Activated T-cell treated with anti-CD3 and anti-CD28 coated beads, Interleukin-2, amount 50 U/mL, for 24 hours (primary cell): Measurements from ENCODE around the gene LILRB1.
"Not testable (repeated sequence)": the region's sequence is repeated elsewhere in the genome, so short reads cannot be mapped to it uniquely, and the experiment has no call there.

ENCODE experiments used
- DNase-seq: peaks from one replicate; pipeline ENCODE4 v3.0.0-alpha.2; 2020
- H3K27ac Mint-ChIP-seq: 2 replicates; pipeline ENCODE4 v1.8.0; 2020; ENCODE audit warnings: mild to moderate bottlenecking, mixed read lengths
- H3K27me3 Mint-ChIP-seq: 2 replicates; pipeline ENCODE4 v1.8.0; 2020; ENCODE audit warnings: mixed read lengths
- H3K36me3 Mint-ChIP-seq: 2 replicates; pipeline ENCODE4 v1.8.0; 2020; ENCODE audit warnings: low read depth, mixed read lengths
- H3K4me1 Mint-ChIP-seq: 2 replicates; pipeline ENCODE4 v1.8.0; 2020; ENCODE audit warnings: low read depth, mixed read lengths
- H3K4me3 Mint-ChIP-seq: 2 replicates; pipeline ENCODE4 v1.8.0; 2020; ENCODE audit warnings: mild to moderate bottlenecking, moderate library complexity, mixed read lengths
- H3K9me3 Mint-ChIP-seq: 2 replicates; pipeline ENCODE4 v1.8.0; 2020; ENCODE audit warnings: mixed read lengths

The LILRB1 gene

GRCh38 chr19:54630262-54630661 lies at the start of gene LILRB1:
Gene LILRB1, plus strand, starts transcription at chr19:54630484. Its CDS starts 590 bp downstream, at chr19:54631074.
- not testable (repeated sequence) for H3K27ac Mint-ChIP-seq, H3K9me3 Mint-ChIP-seq, H3K4me1 Mint-ChIP-seq, H3K4me3 Mint-ChIP-seq, H3K36me3 Mint-ChIP-seq, DNase-seq
- peaks cover 75% of the 10 kb centered on the region for H3K27me3 Mint-ChIP-seq

DNA sequence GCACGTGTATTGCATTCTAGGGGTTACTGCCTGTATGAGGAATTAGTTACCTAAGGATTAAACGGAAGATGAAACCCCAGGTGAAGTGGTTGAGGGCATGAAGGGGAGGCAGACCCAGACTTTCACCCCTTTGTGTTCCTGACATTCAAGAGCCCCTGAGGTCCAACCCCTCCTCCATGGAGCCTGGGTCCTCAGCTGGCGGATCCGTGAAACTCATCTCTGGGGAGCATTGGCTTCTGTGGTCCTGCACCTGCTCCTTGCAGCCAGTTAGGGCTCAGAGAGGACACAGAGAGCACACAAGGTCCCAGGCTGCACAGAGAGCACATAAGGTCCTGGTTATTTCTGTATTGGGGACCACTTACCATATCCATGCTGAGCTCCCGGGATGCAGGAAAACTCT lies 43.9 kb upstream of the LILRB1 start:
- Mint-ChIP-seq H3K4me1 (no peaks in the 10 kb centered on the region), H3K27me3 (peaks cover 55% of the 10 kb centered on the region), H3K36me3 (no peaks in the 10 kb centered on the region), H3K27ac (no peak overlapping the region), H3K4me3 (no peak overlapping the region), H3K9me3 (peaks cover 15% of the 10 kb centered on the region)
- DNase-seq, result no peak

DNA sequence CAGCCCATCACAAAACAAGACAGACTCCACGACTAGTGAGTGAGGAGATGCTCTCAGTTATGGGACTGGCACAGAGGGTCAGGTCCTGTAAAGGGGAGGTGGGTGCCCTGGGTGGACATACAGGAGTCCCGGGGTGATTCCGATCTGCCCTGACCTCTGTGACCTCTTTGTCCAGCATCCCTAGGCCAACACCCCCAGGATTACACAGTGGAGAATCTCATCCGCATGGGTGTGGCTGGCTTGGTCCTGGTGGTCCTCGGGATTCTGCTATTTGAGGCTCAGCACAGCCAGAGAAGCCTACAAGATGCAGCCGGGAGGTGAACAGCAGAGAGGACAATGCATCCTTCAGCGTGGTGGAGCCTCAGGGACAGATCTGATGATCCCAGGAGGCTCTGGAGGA lies 43.3 kb upstream of the LILRB1 start:
- Mint-ChIP-seq H3K36me3 (no peaks in the 10 kb centered on the region), H3K4me3 (no peak overlapping the region), H3K27me3 (peaks cover 58% of the 10 kb centered on the region), H3K4me1 (no peaks in the 10 kb centered on the region), H3K9me3 (peaks cover 15% of the 10 kb centered on the region), H3K27ac (no peak overlapping the region)
- DNase-seq, result no peak

GRCh38 chr19:54593445-54593844 lies 36.8 kb upstream of the LILRB1 start, which contains the start of gene LILRA1:
Gene LILRA1, plus strand, starts transcription at chr19:54593632. Its CDS starts 613 bp downstream, at chr19:54594245.
- H3K27ac Mint-ChIP-seq, H3K4me3 Mint-ChIP-seq: not testable (repeated sequence)

GRCh38 chr19:54593931-54594626 lies 36.2 kb upstream of the LILRB1 start:
- not testable (repeated sequence) for DNase-seq, H3K4me1 Mint-ChIP-seq, H3K36me3 Mint-ChIP-seq, H3K4me3 Mint-ChIP-seq, H3K27ac Mint-ChIP-seq, H3K9me3 Mint-ChIP-seq
- H3K27me3 Mint-ChIP-seq, result peaks cover 44% of the 10 kb centered on the region

More at GRCh38 chr19:54593445-54593844, 36.8 kb upstream of the LILRB1 start, which contains the start of gene LILRA1:
- H3K9me3 Mint-ChIP-seq, H3K4me1 Mint-ChIP-seq, H3K36me3 Mint-ChIP-seq, DNase-seq: not testable (repeated sequence)
- H3K27me3 Mint-ChIP-seq, result peaks cover 44% of the 10 kb centered on the region

DNA sequence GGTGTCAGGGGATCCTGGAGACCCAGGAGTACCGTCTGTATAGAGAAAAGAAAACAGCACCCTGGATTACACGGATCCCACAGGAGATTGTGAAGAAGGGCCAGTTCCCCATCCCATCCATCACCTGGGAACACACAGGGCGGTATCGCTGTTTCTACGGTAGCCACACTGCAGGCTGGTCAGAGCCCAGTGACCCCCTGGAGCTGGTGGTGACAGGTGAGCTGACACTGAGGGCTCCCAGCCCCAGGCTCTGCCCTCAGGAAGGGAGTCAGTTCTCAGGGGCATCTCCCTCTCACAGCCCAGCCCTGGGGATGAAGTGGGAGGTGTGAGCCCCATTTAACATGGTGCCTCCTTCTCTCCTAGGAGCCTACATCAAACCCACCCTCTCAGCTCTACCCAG lies 35.5 kb upstream of the LILRB1 start:
- Mint-ChIP-seq H3K27me3 (peaks cover 44% of the 10 kb centered on the region), H3K27ac (no peak overlapping the region), H3K9me3 (peaks cover 3% of the 10 kb centered on the region), H3K36me3 (no peaks in the 10 kb centered on the region), H3K4me3 (no peak overlapping the region), H3K4me1 (no peaks in the 10 kb centered on the region)
- no peak for DNase-seq

DNA sequence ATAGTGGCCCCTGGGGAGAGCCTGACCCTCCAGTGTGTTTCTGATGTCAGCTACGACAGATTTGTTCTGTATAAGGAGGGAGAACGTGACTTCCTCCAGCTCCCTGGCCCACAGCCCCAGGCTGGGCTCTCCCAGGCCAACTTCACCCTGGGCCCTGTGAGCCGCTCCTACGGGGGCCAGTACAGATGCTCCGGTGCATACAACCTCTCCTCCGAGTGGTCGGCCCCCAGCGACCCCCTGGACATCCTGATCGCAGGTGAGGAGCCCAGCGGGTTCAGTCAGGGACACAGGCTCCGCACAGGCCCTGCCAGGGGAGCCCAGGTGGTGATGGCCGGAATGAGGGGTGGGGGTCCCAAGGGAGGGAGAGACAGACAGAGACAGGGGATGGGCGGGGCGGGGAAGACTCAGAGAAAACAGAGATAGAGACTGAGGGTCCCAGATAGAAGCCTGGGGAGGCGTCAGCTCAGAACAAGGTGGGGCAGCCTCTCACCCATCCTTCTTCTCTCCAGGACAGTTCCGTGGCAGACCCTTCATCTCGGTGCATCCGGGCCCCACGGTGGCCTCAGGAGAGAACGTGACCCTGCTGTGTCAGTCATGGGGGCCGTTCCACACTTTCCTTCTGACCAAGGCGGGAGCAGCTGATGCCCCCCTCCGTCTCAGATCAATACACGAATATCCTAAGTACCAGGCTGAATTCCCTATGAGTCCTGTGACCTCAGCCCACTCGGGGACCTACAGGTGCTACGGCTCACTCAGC lies 34.4 kb upstream of the LILRB1 start:
- H3K27me3 Mint-ChIP-seq, result peaks cover 44% of the 10 kb centered on the region
- DNase-seq, H3K4me1 Mint-ChIP-seq, H3K4me3 Mint-ChIP-seq, H3K27ac Mint-ChIP-seq, H3K36me3 Mint-ChIP-seq, H3K9me3 Mint-ChIP-seq: not testable (repeated sequence)

- H3K9me3 Mint-ChIP-seq, result no peaks in the 10 kb centered on the region
- peaks cover 25% of the 10 kb centered on the region for H3K27me3 Mint-ChIP-seq
- no peak overlapping the region for H3K4me3 Mint-ChIP-seq
- H3K4me1 Mint-ChIP-seq, result no peaks in the 10 kb centered on the region
- H3K36me3 Mint-ChIP-seq, result no peaks in the 10 kb centered on the region
- no peak overlapping the region for H3K27ac Mint-ChIP-seq
- DNase-seq, result no peak
Observed at GRCh38 chr19:54600212-54600611, 30.1 kb upstream of the LILRB1 start.

DNA sequence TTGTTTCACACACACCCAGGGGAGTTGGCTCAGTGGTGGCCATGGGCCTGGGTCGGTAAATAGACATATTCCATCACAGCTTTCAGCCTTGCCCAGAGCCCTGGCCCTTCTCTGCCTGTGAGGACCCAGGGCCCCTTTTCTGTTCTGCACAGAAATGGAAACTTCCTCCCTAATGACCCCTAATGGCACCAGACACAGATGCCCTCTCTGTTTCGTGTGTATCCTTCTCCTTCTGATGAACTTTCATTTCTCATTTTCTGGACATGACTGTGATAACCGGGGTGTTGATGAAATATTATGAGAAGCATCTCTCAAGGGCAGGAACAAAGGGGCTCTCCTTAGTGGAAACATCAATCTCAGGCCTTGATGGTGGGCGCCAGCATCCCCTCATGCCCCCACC lies 24.1 kb upstream of the LILRB1 start:
- Mint-ChIP-seq H3K27me3 (peaks cover 41% of the 10 kb centered on the region), H3K36me3 (no peaks in the 10 kb centered on the region), H3K4me3 (no peak overlapping the region), H3K9me3 (no peaks in the 10 kb centered on the region), H3K27ac (no peak overlapping the region), H3K4me1 (no peaks in the 10 kb centered on the region)
- DNase-seq, result no peak

GRCh38 chr19:54606891-54607784 lies 23.1 kb upstream of the LILRB1 start:
- no peaks in the 10 kb centered on the region for H3K9me3 Mint-ChIP-seq
- no peaks in the 10 kb centered on the region for H3K36me3 Mint-ChIP-seq
- H3K27ac Mint-ChIP-seq, result no peak overlapping the region
- no peak overlapping the region for H3K4me3 Mint-ChIP-seq
- no peak for DNase-seq
- H3K4me1 Mint-ChIP-seq, result no peaks in the 10 kb centered on the region
- H3K27me3 Mint-ChIP-seq, result peaks cover 39% of the 10 kb centered on the region

- no peaks in the 10 kb centered on the region for H3K9me3 Mint-ChIP-seq
- H3K4me1 Mint-ChIP-seq, result no peaks in the 10 kb centered on the region
- no peak for DNase-seq
- no peaks in the 10 kb centered on the region for H3K36me3 Mint-ChIP-seq
- H3K4me3 Mint-ChIP-seq, result no peak overlapping the region
- peaks cover 39% of the 10 kb centered on the region for H3K27me3 Mint-ChIP-seq
- H3K27ac Mint-ChIP-seq, result no peak overlapping the region
Observed at GRCh38 chr19:54607785-54608150, 22.5 kb upstream of the LILRB1 start.

DNA sequence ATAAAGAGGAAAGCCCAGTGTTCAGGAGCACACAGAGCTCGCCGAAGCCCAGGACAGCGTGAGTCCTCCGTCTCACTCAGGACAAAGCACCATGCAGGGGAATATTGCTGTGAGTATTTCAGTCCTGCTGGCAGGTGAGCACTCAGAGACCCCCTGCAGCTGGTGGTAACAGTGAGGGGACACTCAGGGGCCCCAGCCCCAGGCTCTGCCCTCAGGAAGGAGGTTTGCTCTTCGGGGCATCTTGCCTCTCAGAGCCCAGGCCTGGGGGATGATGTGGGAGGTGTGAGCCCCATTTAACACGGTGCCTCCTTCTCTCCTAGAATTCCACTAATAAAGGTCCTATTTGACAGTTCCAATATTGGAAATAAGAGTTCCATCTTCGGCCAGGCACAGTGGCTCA lies 22.1 kb upstream of the LILRB1 start:
- Mint-ChIP-seq H3K36me3 (no peaks in the 10 kb centered on the region), H3K9me3 (no peaks in the 10 kb centered on the region), H3K27me3 (peaks cover 39% of the 10 kb centered on the region), H3K27ac (no peak overlapping the region), H3K4me3 (no peak overlapping the region), H3K4me1 (no peaks in the 10 kb centered on the region)
- DNase-seq, result no peak

- no peak for DNase-seq
- H3K36me3 Mint-ChIP-seq, result no peaks in the 10 kb centered on the region
- no peak overlapping the region for H3K4me3 Mint-ChIP-seq
- no peaks in the 10 kb centered on the region for H3K4me1 Mint-ChIP-seq
- H3K27me3 Mint-ChIP-seq, result peaks cover 42% of the 10 kb centered on the region
- H3K9me3 Mint-ChIP-seq, result peaks cover 3% of the 10 kb centered on the region
- H3K27ac Mint-ChIP-seq, result no peak overlapping the region
Observed at GRCh38 chr19:54608792-54609191, 21.5 kb upstream of the LILRB1 start.

- Mint-ChIP-seq H3K4me1 (no peaks in the 10 kb centered on the region), H3K36me3 (no peaks in the 10 kb centered on the region), H3K27ac (no peak overlapping the region), H3K4me3 (no peak overlapping the region), H3K9me3 (peaks cover 4% of the 10 kb centered on the region), H3K27me3 (peaks cover 41% of the 10 kb centered on the region)
- no peak for DNase-seq
Observed at GRCh38 chr19:54609356-54609791, 20.9 kb upstream of the LILRB1 start.
